Measurements from ENCODE around the gene HAPLN1. TPM values are rescaled to one million over a fixed set of nuclear protein-coding genes. Genes with fewer than 3 reads are reported as not detected.

Gene HAPLN1
- total RNA-seq, 1 donor from 2014 or later, result not detected

- no peak overlapping the region for H3K27ac ChIP-seq
- no peaks in the 10 kb centered on the region for H3K9me3 ChIP-seq
- H3K4me1 ChIP-seq, result no peaks in the 10 kb centered on the region
- H3K4me3 ChIP-seq, result no peak overlapping the region
- DNase-seq (ENCODE audit: extremely low spot score in 2 of 2), result no peak
- no peaks in the 10 kb centered on the region for H3K36me3 ChIP-seq
- no peak for TF ChIP-seq POLR2A (IDR thresholded peaks at IDR 0.05)
- no peak for TF ChIP-seq POLR2AphosphoS5 (IDR thresholded peaks at IDR 0.05; ENCODE audit: insufficient read depth in 1 of 2, low read depth in 1 of 2)
- no peak for TF ChIP-seq CTCF (IDR thresholded peaks at IDR 0.05)
- intact Hi-C loops (cut with DNase I), result loop anchor here (10.0 kb wide), 1 partner anchor 343 kb away; no protein-coding TSS in a partner anchor
- H3K27me3 ChIP-seq, result no peaks in the 10 kb centered on the region
Measured at GRCh38 chr5:83672158-83672557, 48.5 kb downstream of the HAPLN1 start.

GRCh38 chr5:83665631-83666030, 55.0 kb downstream of the HAPLN1 start:
- no peaks in the 10 kb centered on the region for H3K27me3 ChIP-seq
- no peaks in the 10 kb centered on the region for H3K9me3 ChIP-seq
- H3K27ac ChIP-seq, result no peak overlapping the region
- intact Hi-C loops (cut with DNase I), result loop anchor here (10.0 kb wide), 1 partner anchor 1189 kb away; no protein-coding TSS in a partner anchor
- DNase-seq (ENCODE audit: extremely low spot score in 2 of 2), result no peak
- H3K4me3 ChIP-seq, result no peak overlapping the region
- no peak for TF ChIP-seq POLR2AphosphoS5 (IDR thresholded peaks at IDR 0.05; ENCODE audit: insufficient read depth in 1 of 2, low read depth in 1 of 2)
- no peak for TF ChIP-seq POLR2A (IDR thresholded peaks at IDR 0.05)
- no peak for TF ChIP-seq CTCF (IDR thresholded peaks at IDR 0.05)
- no peaks in the 10 kb centered on the region for H3K36me3 ChIP-seq
- H3K4me1 ChIP-seq, result no peaks in the 10 kb centered on the region

- no peak for TF ChIP-seq POLR2A (IDR thresholded peaks at IDR 0.05)
- no peak for TF ChIP-seq POLR2AphosphoS5 (IDR thresholded peaks at IDR 0.05; ENCODE audit: insufficient read depth in 1 of 2, low read depth in 1 of 2)
- TF ChIP-seq CTCF (IDR thresholded peaks at IDR 0.05), result no peak
- Histone ChIP-seq H3K36me3 (no peaks in the 10 kb centered on the region), H3K27me3 (no peaks in the 10 kb centered on the region), H3K4me3 (no peak overlapping the region), H3K9me3 (no peaks in the 10 kb centered on the region), H3K27ac (no peak overlapping the region), H3K4me1 (no peaks in the 10 kb centered on the region)
- DNase-seq (ENCODE audit: extremely low spot score in 2 of 2), result no peak
- intact Hi-C loops (cut with DNase I), result loop anchor here (10.0 kb wide), 1 partner anchor 1192 kb away; no protein-coding TSS in a partner anchor
Measured at GRCh38 chr5:83662558-83662957, 58.1 kb downstream of the HAPLN1 start.

GRCh38 chr5:83657807-83658525, 62.7 kb downstream of the HAPLN1 start:
- H3K27me3 ChIP-seq, result no peaks in the 10 kb centered on the region
- H3K36me3 ChIP-seq, result no peaks in the 10 kb centered on the region
- H3K27ac ChIP-seq, result no peak overlapping the region
- H3K4me1 ChIP-seq, result no peaks in the 10 kb centered on the region
- DNase-seq (ENCODE audit: extremely low spot score in 2 of 2), result no peak
- intact Hi-C loops (cut with DNase I), result no loop called here
- no peaks in the 10 kb centered on the region for H3K9me3 ChIP-seq
- no peak overlapping the region for H3K4me3 ChIP-seq
- no peak for TF ChIP-seq POLR2A (IDR thresholded peaks at IDR 0.05)
- TF ChIP-seq CTCF (IDR thresholded peaks at IDR 0.05), result no peak
- TF ChIP-seq POLR2AphosphoS5 (IDR thresholded peaks at IDR 0.05; ENCODE audit: insufficient read depth in 1 of 2, low read depth in 1 of 2), result no peak

GRCh38 chr5:83654427-83654994, 66.1 kb downstream of the HAPLN1 start:
- TF ChIP-seq CTCF (IDR thresholded peaks at IDR 0.05), result no peak
- no peak for TF ChIP-seq POLR2A (IDR thresholded peaks at IDR 0.05)
- TF ChIP-seq POLR2AphosphoS5 (IDR thresholded peaks at IDR 0.05; ENCODE audit: insufficient read depth in 1 of 2, low read depth in 1 of 2), result no peak

More at GRCh38 chr5:83654427-83654994, 66.1 kb downstream of the HAPLN1 start:
- Histone ChIP-seq H3K4me3 (no peak overlapping the region), H3K4me1 (no peaks in the 10 kb centered on the region), H3K36me3 (no peaks in the 10 kb centered on the region), H3K9me3 (no peaks in the 10 kb centered on the region), H3K27ac (no peak overlapping the region), H3K27me3 (no peaks in the 10 kb centered on the region)
- DNase-seq (ENCODE audit: extremely low spot score in 2 of 2), result no peak
- intact Hi-C loops (cut with DNase I), result no loop called here

Measured in vagina (tissue), 2 donors.